ENCODE data around the gene CRB2. TPM values are rescaled to one million over a fixed set of nuclear protein-coding genes. Genes with fewer than 3 reads are reported as not detected.

Gene CRB2
- total and polyA plus RNA-seq, 2 donors (not counting 1 experiment from before 2014, with no cell fraction given), result 1.4 to 2.4 TPM

DNA sequence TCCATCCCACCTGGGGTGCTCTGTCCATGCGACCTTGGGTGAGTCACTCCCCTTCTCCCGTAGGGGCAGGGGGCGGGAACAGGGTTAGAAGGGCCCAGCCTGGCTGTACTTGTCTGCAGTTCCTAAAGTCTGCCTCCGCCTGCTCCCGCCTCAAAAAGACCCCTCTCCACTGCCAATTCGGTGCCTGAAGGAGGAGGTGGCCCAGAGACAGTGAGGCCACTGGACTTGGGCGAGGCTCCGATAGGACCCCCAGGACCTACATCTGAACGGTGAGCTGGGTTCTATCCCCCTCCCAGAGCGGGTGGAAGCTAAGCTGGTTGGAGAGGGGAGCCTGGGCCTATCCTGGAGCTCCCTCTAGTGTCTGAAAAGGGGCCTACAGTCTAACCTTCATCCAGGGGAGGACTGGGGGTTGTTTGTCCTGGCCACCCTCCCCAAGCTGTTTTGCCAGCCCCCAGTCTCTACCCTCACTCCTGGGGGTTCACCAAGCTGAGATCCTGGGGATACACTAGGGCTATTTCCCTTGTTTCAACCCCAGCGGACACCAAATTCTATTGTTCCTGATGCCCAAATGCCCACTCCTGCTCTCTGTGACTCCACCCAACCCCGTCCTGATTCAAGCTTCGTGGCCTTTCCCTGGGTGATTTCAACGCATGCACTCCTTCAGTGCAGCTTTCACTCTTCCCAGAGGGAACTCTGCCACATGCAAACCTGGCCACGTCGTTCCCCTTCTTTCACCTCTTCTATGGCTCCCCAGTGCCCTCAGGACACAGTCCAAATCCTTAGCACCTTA is 6.1 kb upstream of the CRB2 start:
- Histone ChIP-seq H3K4me3 (ENCODE audit: control extremely low read depth in 1 of 5, extremely low read depth in 1 of 5, insufficient read depth in 1 of 5, low read depth in 2 of 5, low read length in 4 of 5) (peak overlapping the region in 3 of 5 experiments; percentile 19 to 50 (median 23)), H3K27me3 (replicated peaks in 1 of 4; ENCODE audit: control extremely low read depth in 1 of 4, control insufficient read depth in 3 of 4, insufficient read depth in 4 of 4, low read length in 3 of 4) (peaks cover 0 to 4% (median 0%) of the 10 kb centered on the region in 4 experiments), H3K36me3 (replicated peaks in 1 of 2; ENCODE audit: control extremely low read depth in 1 of 2, control insufficient read depth in 1 of 2, extremely low read depth in 1 of 2, insufficient read depth in 2 of 2, low read length in 1 of 2) (no peaks in the 10 kb centered on the region), H3K9ac (ENCODE audit: low read length) (no peak overlapping the region), H2AFZ (ENCODE audit: insufficient read depth, low read depth, low read length, poor library complexity, severe bottlenecking) (peak overlapping the region; percentile 80), H3K4me1 (ENCODE audit: control insufficient read depth in 2 of 2, insufficient read depth in 2 of 2, low read length in 2 of 2) (peaks cover 30 to 52% of the 10 kb centered on the region in 2 donors), H4K20me1 (ENCODE audit: control insufficient read depth, insufficient read depth, low read length, poor library complexity, severe bottlenecking) (no peaks in the 10 kb centered on the region), H3K27ac (ENCODE audit: low read length in 2 of 2) (no peak overlapping the region), H3K9me3 (ENCODE audit: control extremely low read depth in 1 of 3, control insufficient read depth in 2 of 3, insufficient read depth in 1 of 3, low read length in 2 of 3) (no peaks in the 10 kb centered on the region), H3K79me2 (ENCODE audit: control insufficient read depth, insufficient read depth, low read length) (peaks cover 18% of the 10 kb centered on the region), H3K4me2 (replicated peaks; ENCODE audit: low read depth, low read length, poor library complexity, severe bottlenecking) (peak overlapping the region; percentile 75)
- TF ChIP-seq, protein P1, sequence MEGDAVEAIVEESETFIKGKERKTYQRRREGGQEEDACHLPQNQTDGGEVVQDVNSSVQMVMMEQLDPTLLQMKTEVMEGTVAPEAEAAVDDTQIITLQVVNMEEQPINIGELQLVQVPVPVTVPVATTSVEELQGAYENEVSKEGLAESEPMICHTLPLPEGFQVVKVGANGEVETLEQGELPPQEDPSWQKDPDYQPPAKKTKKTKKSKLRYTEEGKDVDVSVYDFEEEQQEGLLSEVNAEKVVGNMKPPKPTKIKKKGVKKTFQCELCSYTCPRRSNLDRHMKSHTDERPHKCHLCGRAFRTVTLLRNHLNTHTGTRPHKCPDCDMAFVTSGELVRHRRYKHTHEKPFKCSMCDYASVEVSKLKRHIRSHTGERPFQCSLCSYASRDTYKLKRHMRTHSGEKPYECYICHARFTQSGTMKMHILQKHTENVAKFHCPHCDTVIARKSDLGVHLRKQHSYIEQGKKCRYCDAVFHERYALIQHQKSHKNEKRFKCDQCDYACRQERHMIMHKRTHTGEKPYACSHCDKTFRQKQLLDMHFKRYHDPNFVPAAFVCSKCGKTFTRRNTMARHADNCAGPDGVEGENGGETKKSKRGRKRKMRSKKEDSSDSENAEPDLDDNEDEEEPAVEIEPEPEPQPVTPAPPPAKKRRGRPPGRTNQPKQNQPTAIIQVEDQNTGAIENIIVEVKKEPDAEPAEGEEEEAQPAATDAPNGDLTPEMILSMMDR (IDR thresholded peaks at IDR 0.05), result peak; percentile 95
- TF ChIP-seq EZH2 (IDR thresholded peaks at IDR 0.05; ENCODE audit: borderline replicate concordance, insufficient read depth, low read depth, low read length, poor library complexity, severe bottlenecking), result no peak
- peak; percentile 85 for DNase-seq
- Mint-ChIP-seq H3K27ac (no peak overlapping the region), H3K27me3 (peaks cover 4% of the 10 kb centered on the region), H3K9me3 (ENCODE audit: insufficient read depth) (no peaks in the 10 kb centered on the region), H3K4me3 (peak overlapping the region; percentile 20), H3K4me1 (peaks cover 19% of the 10 kb centered on the region)
- peak; percentile 87 for ATAC-seq (ENCODE audit: low read depth)
- POLR2A ChIA-PET, result interaction anchor here (0.5 to 2.7 kb wide), 5 partner anchors 11 to 359 kb away, joined by 3 to 11 read pairs (median 6); no protein-coding TSS in a partner anchor
- intact Hi-C loops (cut with micrococcal nuclease), result loop anchor here (1.0 to 10.0 kb wide), 5 partner anchors 213 to 445 kb away; partner anchors contain the start of gene RC3H2
- CTCF ChIA-PET, result interaction anchor here (0.5 to 8.3 kb wide), 75 partner anchors 10 to 475 kb away, joined by 3 to 214 read pairs (median 5); partner anchors contain the start of genes RC3H2 and ZBTB6
- 40% methylated on average over 12 of the region's 16 CpGs for WGBS (ENCODE audit: insufficient coverage)
